GM18499 (cell line): ENCODE measurements around the gene MAP1B.
"Not testable (repeated sequence)": the region's sequence is repeated elsewhere in the genome, so short reads cannot be mapped to it uniquely, and the experiment has no call there.

ENCODE experiments used
- ATAC-seq: cut with Tn5 transposase; IDR thresholded peaks from one replicate; pipeline ENCODE4 v1.9.1; 2021; ENCODE audit warnings: moderate number of reproducible peaks; ENCODE audit not compliant: insufficient read depth, unreplicated experiment

Gene MAP1B

DNA sequence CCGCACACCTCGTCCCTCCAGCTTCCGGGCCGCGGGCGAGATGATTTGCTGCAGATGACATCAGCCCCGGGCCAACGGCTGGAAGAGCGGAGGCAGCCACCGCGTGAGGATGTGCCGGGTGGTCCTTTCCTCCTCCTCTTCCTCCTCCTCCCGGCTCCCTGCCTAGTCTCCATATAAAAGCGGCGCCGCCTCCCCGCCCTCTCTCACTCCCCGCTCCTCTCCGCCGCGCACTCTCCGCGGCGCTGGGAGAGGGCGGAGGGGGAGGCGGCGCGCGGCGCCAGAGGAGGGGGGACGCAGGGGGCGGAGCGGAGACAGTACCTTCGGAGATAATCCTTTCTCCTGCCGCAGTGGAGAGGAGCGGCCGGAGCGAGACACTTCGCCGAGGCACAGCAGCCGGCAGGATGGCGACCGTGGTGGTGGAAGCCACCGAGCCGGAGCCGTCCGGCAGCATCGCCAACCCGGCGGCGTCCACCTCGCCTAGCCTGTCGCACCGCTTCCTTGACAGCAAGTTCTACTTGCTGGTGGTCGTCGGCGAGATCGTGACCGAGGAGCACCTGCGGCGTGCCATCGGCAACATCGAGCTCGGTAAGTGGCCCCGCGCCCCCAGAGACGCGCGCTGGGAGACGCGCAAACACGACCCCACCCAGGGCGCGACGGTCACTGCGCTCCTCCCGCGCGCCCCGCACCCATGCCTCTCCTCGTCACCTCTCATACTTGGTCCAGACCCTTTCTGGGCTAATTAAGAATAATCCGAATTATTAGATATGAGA lies at the start of gene MAP1B:
TSS of gene MAP1B (plus strand) at position 345 of the 770 bp plus-strand sequence. CDS start at position 402, 57 bp downstream.
- no peak for ATAC-seq

DNA sequence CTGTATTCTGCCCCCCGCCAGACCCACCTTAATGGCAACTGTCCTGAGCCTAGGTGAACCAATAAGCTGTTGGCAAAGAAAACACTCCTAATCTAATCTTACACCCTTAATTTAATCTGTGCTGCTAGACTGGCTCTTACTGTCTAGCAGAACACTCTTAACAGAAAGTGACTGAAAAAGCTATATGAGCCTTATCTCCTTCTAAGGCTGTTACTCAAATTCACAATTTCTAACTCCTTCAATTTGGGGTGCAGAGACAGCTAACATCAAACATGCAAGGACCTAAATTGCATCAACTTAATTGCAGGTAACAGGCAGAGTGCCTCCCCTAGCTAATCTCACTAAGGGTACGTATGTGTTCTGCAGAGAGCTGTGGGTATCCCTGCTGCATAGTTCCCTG lies 49.5 kb upstream of the MAP1B start:
- no peak for ATAC-seq

DNA sequence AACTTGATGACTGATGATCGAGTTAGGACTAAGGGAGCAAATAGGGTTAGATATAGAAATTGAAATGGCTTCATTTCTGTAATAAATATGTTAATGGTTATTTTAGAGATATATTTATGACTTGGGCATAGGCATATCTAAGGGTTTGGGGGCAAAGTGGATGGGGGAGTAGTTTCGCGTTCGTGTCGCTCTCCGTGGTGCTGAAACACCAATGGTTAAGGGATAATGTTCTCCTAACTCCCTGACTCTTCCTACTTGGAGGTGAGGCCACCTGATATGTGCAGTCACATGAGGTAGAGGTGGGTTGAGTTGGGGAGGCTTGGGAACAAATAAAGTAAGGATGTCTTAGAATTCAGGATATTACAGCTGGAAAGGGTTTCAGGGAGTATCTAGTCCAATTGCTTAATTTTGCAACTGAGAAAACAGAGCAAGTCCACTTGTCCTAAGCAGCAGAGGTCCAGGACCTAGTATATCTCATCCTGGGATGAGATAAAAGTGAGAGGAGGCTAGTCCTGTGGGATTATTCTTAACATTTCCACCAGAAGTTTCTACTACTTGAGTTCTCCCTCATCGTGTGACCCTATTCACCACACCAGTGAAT lies 44.0 kb upstream of the MAP1B start:
- ATAC-seq, result no peak

DNA sequence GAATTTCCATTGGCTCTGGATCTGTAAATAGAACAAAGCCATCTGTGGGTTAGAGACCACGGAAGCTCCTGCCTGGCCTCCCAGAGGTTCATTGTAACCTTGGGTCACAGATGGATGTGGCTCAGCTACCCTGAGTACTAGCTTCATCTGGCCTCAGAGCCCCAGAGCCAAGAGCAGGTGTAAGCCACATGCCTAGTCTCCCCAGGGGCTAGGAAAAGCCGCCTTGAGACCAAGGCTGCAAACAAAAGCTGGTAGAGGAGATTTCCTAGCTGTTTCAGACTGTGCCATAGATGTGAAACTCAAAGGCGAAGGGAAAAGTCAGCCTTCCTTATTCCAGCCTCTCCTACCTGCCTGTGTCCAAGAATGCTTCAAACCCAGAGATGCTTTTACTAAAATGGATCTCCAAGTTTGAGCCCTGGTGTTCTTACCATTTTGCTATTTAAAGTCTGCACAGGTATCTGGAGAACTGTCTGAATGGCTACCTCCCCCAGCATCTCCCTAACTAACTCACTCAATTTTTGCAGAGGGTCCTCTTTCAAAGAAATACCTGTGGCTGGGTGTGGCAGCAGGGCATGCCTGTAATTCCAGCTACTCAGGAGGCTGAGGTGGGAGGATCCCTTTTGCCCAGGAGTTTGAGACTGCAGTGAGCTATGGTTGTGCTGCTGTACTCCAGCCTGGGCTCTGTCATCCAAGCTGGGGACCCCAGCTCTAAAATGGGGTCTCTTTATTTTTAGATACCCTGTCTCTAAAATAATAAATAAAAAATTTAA lies 42.3 kb upstream of the MAP1B start:
- no peak for ATAC-seq

DNA sequence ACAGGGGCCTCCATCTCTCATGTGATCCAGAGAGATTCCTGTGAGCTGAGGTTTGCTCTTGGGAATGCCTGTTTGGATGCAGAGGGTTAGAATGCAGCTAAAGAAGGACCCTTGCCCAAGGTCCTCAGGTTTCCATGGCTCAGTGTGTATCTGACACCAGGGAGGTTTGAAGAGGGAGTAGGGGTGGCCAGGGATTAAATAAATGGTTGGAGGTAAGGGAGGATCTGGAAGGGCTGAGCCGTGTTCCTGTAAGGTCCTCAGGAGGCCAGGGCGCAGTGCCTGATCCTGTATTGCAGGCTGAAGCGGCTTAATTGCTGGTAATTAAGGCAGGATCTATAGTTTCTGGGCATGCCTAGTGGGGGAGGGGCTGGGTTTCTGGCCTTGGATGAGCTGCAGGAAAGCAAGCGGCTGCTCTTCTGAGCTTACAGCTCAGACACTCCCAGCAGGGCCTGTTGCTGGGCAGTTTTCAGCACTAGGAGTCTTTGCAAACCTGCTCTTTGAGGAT lies 41.5 kb upstream of the MAP1B start:
- no peak for ATAC-seq

DNA sequence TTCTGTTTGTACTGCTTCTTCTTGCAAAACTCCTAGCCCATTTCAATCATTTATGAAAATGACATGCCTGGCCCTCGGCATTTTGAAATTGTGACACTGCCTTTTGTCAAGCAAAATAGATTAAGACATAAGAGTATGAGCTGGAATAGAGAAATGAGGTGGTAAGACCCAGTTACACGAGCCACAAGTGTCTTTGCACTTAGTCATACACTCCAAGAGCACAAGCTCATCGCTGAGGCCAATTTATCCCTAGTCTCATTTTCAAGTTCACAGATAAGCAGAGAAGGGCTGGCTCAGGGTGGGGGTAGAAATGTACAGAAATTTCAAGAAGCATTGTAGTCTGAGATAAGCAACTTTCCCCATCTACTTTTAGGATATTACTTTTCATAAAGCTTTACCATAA lies 40.6 kb upstream of the MAP1B start:
- no peak for ATAC-seq

DNA sequence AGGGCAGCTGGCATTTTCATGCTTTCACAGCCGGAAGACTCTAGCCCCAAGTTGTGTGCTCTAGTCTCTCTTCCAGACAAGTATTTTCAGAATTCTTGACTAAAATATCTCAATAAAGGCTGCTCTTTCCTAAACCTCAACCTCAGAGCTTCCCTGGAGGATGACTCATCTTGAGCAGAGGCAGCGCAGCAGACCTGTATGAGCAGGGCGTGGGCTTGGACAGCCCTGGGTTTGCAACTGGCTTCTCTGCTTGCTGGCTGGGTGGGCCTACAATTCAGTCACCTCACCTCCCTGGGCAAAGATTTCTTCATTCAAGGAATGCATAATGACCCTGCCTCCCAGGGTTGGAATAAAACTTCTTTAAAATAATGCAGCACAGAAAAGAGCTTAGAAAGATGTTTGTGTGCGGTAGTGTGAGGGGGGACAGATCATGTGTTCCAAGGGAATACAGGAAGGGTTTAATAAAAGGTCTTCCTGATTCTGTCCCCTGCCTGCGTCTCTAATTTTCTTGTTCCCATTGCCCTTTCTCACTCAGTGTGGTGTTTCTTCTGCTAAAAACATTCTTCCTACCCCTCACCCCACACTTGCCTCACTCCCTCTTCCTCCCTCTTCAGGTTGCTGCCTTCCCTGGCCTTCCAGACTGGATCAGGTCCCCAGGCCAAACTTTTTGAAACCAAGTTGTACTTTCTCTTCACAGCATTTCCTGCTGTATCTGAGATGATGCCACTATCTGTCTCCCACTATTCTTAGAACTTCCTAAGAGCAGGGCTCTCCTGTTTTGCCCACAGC lies 39.4 kb upstream of the MAP1B start:
- no peak for ATAC-seq

DNA sequence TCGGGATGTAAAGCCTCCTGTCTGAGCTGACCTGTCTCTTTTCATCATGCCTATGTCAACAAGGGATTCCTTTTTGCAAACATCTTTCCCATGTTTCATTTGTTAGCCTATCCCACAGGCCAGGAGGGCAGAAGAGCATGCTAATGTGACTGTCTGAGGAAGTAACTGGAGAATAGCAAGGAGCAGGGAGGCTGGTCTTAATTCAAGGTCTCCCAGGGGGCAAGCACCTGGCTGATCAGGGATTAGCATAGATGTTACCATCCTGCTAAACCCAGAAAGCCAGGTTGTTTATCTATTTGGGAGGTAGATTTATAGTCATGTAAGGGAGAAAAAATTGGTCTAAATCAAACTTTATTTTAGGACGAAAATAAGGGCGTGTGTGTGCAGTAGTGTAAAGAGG lies 36.7 kb upstream of the MAP1B start:
- ATAC-seq, result no peak

DNA sequence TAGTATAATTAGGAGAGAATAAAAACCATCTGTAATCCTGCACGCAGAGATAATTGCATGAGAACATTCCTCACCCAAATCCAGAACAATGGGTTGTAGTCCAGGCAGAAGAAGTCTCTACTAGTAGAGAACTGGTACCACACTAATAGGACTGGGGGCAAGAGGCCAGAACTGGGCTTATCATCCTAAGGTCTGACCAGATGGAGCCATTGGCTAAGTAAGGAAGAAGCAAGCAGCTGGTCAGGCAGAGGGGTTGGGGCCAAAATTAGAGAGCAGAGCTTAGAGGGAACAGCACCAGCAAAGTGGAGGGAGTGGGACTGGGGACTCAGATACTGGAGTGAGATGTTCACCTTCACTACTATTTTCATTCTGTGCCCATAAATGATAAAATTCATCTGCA lies 35.4 kb upstream of the MAP1B start:
- no peak for ATAC-seq

DNA sequence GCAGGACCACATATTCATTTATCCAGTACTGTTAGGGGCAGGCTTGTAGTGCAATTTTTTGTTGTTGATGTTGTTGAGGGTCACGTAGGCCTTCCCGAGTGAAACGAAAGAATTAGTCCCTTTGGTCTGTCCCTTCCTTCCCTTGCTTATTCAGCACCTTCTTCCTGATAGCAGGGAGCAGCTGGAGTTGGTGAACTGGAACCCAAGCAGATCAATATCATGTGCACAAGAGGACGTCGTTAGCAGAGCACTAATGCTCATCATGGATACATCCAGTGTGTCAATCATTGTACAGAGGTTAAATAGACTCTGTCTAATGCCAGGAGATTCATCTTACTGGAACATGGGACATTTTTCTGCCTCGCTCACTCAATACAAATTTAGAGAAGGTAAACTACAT lies 33.0 kb upstream of the MAP1B start:
- no peak for ATAC-seq

DNA sequence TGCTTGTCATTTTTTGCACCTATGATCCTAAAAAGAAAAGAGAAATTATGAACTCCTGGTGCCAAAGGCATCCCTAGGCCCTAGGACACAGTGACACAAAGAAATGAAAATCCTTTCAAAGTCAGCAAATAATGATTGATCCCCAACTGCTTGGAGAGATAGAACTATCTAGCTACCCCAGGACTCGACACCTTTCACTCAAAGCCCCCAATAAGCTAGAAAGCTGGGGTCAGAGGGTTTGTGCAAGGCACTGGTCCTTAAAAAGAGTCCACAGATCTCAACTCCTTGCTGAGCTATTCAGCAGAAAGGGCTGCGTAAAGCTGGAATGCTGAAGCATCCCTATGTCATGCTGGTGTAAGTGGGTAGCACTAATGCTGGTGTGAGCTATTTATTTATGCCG lies 31.8 kb upstream of the MAP1B start:
- ATAC-seq, result no peak

DNA sequence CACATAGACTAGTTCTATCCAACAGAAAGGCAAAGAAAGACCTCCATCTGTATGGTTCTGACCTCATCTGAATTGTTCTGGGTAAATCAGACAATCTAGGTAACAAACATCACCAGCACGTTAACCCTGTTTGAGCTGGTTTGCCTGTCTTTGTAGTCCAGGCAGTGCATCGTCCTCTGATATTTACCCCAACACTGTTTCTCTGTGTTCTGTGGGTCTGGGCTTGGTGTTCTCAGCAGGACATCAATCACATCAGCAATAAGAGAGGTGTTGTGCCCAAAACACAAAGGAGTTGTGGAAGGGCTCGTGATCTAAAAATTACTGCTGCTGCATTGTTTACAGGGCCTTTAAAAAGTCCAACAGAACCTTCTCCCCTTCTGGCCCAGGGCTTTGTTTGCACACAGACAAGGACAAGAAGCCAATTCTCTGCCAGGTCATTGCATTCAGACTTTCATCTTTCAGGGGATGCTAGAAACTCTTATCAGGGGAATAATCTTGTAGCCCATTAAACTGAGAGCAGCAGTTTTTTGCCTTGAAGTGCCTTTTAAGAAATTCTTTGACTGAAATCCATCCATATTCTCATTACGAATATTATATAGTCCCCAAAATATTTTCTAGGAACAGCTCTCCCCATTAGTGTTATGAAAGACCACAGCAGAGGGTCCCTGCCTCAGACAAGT lies 30.5 kb upstream of the MAP1B start:
- ATAC-seq, result no peak

DNA sequence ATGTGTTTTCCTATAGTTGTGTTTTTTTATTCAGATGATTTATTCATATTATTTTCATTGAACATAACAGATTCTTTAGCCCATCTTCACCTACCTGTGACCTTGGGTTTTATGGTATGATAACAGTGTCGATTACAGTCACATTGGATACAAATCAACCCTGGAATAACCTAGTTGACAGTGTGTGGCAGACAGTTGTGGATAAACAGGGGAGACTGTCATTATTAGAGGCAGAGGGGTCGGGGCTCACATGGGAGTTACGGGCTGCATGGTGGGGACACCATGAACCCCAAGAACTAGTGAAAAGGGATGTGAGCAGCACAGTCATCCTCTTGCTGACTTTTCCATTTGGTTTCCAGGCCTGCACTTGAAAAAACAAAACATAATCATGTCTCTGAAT lies 29.9 kb upstream of the MAP1B start:
- ATAC-seq, result no peak

DNA sequence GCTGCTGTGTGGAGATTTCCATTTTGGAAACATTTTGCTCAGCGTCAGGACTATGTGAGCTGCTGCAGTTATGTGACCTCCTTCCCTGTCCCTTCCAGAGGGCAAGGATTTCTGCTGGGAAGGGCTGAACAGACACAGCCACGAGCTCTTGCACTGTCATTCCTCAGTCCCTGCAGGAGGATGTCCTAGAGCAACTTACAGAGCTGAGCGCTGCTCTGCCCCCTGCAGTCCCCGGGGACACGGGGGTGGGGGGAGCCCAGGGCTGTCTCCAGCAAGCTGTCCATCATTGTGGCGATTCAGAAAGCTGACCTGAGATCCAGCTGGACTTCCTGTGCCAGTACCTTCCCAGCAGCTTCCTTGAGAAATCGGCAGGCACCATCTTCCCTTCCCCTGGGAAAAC lies 28.0 kb upstream of the MAP1B start:
- ATAC-seq, result no peak

DNA sequence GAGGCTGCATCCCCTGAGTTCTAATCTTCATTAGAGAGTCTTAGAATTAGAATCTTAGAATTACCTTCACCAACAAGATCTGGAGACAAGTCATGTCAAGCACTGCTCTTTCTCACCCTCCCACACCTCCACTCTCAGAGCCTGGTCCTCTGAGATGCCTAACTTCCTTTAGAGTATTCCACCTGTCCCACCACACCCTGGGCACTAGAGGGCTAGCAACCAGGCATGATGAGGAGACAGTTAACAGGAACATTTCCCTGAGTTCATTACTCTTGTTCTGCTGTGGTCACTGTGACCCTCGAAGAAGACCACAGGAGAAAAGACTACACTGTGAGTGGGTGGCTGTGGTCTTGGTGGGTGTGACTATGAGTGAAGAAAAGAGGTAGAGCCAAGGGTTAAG lies 25.2 kb upstream of the MAP1B start:
- no peak for ATAC-seq

DNA sequence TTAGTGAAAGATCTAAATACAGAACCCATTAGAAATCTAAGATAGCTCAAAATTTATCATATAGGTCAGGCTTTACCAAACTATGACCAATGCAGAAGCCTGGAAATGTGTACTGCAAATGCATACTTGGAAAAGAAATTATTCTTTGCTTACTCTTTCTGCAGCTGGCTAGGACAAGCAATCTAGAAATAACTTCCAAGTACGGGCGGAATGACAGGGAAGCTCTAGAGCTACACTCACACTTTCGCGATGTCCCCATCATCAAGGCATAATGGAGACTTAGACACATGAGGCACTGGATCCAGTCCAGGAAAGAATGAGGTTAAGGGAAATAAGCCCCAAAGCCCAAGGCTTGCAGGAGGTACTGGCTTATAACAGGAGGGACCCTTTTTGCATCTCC lies 22.4 kb upstream of the MAP1B start:
- ATAC-seq, result no peak

DNA sequence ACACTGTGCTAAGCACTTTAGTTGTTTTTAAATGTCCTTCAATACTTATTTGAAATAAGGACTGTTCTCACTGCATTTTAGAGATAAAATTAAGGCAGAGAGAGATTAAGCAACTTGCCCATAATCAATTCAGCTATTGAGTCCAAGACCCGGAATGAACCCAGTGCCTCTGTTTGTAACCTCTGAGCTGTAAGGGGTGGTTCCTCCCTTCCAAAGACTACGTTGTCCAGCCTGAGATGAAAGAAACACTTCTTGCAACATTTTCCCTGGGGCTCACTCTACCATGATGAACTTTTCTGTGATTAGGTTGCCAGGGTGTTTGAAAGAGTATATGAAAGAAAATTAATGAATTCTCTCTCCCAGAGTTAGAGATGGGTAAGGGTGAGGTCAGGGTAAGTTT lies 22.0 kb upstream of the MAP1B start:
- no peak for ATAC-seq

DNA sequence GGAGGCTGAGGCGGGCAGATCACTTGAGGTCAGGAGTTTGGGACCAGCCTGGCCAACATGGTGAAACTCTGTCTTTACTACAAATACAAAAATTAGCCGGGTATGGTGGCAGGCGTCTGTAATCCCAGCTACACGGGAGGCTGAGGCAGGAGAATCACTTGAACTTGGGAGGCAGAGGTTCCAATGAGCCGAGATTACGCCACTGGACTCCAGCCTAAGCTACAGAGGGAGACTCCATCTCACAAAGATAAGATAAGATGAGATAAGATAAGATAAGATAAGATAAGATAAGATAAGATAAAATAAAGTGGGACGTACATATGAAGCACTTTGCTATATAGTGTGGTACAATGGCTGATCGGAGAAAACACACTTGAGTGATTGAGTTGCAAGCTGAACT lies 17.6 kb upstream of the MAP1B start:
- ATAC-seq, result not testable (repeated sequence)

DNA sequence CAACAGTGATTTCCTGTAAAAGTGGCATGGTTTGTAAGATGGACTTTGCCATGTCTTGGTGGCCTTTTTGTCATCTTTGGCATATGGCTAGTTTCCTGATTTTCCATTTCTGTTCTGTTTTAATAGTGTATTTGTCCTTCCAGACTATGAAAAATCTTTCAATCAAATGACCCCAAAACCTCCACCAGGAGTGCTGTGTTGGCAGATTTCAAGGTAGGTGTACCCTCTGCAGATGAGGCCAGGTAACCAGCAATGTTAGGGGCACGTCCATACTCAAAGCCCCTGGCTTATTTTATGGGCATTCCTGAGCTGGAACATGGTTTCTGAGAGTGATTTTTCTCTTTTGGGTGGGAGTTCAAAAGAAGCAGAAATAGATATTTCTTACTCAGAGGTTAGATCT lies 15.2 kb upstream of the MAP1B start:
- no peak for ATAC-seq

DNA sequence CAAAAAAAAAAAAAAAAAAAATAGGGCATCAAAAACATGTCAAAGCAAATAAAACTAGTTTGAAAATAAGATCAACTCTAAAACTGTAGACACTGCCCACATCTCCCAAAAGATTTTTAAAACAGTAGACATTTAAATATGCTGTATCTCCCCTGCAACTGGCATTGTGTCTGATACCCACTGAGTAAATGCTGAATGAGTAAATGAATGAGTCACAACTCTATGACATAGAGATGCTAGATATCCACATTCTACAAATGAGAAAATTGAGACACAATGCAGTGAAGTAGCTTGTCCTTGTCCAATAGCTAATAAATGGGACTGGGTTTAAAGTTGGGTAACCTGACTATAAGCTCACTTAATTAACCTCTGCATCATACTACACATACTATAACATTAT lies 14.1 kb upstream of the MAP1B start:
- ATAC-seq, result no peak
